Gastroesophageal sphincter (tissue), 3 donors: ENCODE results near the gene ALKBH2.

ENCODE experiments used
- CTCF ChIP-seq, 4 experiments: fragments of 200-600 bp in 2 of 4; fragments of 450-650 bp in 2 of 4; sonication (generic) in 1 of 4; IDR thresholded peaks; one replicate each; pipeline ENCODE4 v1.5.1; 2017 to 2019; ENCODE audit warnings: antibody characterized with exemption in 4 of 4, mild to moderate bottlenecking in 2 of 4, moderate library complexity in 2 of 4
- EP300 ChIP-seq: sonication (generic); formaldehyde crosslinking; IDR thresholded peaks from one replicate; pipeline ENCODE4 v1.6.1; 2017; ENCODE audit warnings: antibody characterized with exemption, mild to moderate bottlenecking
- POLR2A ChIP-seq, 2 donors: fragments of 450-650 bp; IDR thresholded peaks; one replicate each; pipeline ENCODE4 v1.6.1; 2017; ENCODE audit warnings: antibody characterized with exemption in 2 of 2, mild to moderate bottlenecking in 2 of 2, moderate library complexity in 1 of 2

- TF ChIP-seq POLR2A (IDR thresholded peaks at IDR 0.05) = no peak
- TF ChIP-seq CTCF (IDR thresholded peaks at IDR 0.05) = no peak
- TF ChIP-seq EP300 = no peak
These were observed 37.3 kb upstream of the ALKBH2 start for GRCh38 chr12:109130297-109131153.
